Sigmoid colon (tissue), 7 donors: ENCODE measurements around the gene RPTOR. TPM values are rescaled to one million over a fixed set of nuclear protein-coding genes. Genes with fewer than 3 reads are reported as not detected.

Source experiments
- DNase-seq: peaks from one replicate; pipeline ENCODE4 v3.0.0-alpha.2; 2019
- H3K27ac ChIP-seq, 4 donors: fragments of 200-600 bp; sonication (generic); one replicate each; pipeline ENCODE4 v1.5.1; 2016 to 2019; ENCODE audit warnings: mild to moderate bottlenecking in 1 of 4
- H3K27me3 ChIP-seq, 3 donors: fragments of 200-600 bp; sonication (generic); one replicate each; pipeline ENCODE4 v1.5.1; 2019; ENCODE audit warnings: mild to moderate bottlenecking in 1 of 3
- H3K36me3 ChIP-seq, 4 donors: fragments of 200-600 bp; sonication (generic); one replicate each; pipeline ENCODE4 v1.5.1; 2016 to 2019
- H3K4me1 ChIP-seq, 4 donors: fragments of 200-600 bp; sonication (generic); one replicate each; pipeline ENCODE4 v1.5.1; 2017 to 2019
- H3K4me3 ChIP-seq, 4 donors: fragments of 200-600 bp; sonication (generic); one replicate each; pipeline ENCODE4 v1.5.1; 2017 to 2019; ENCODE audit warnings: mild to moderate bottlenecking in 2 of 4, moderate library complexity in 1 of 4
- H3K9me3 ChIP-seq, 4 donors: fragments of 200-600 bp in 3 of 4; sonication (generic) in 3 of 4; one replicate each; pipeline versions ENCODE4 v1.5.1 to v1.6.1; 2013 to 2019
- EP300 ChIP-seq, 4 donors: sonication (generic); formaldehyde crosslinking; IDR thresholded peaks; one replicate each; pipeline ENCODE4 v1.6.1; 2017; ENCODE audit warnings: antibody characterized with exemption in 4 of 4
- POLR2A ChIP-seq, 2 donors: fragments of 450-650 bp; IDR thresholded peaks; one replicate each; pipeline ENCODE4 v1.6.1; 2016; ENCODE audit warnings: antibody characterized with exemption in 2 of 2, mild to moderate bottlenecking in 2 of 2, moderate library complexity in 2 of 2
- POLR2AphosphoS5 ChIP-seq, 4 donors: sonication (generic); formaldehyde crosslinking; IDR thresholded peaks; one replicate each; pipeline ENCODE4 v1.6.1; 2017; ENCODE audit warnings: antibody characterized with exemption in 4 of 4
- WGBS, 2 donors: extraction: QIAGEN DNeasy Blood & Tissue Kit; methylation state at CpG; one replicate each; pipeline ENCODE4 v1.1.7; 2013; 5-methylcytosine and 5-hydroxymethylcytosine counted together
- intact Hi-C: fragments of 100-400 bp; cut with DNase I; formaldehyde crosslinking; loops from one replicate; pipeline ENCODE4 v1.15.1; 2023
- polyA plus RNA-seq, 3 donors: library from polyadenylated mRNA; stranded (reverse); fragments of 200-250 nt; gene quantifications; one replicate each; pipeline ENCODE4 v1.2.3, GENCODE V29; 2013
- total RNA-seq, 4 donors: library from RNA; depleted of rRNA; stranded (reverse); fragments of >200 nt; gene quantifications; one replicate each; pipeline ENCODE4 v1.1.0, GENCODE V29; 2016
- TF ChIP-seq, protein P1 (sequence below), 4 experiments: fragments of 450-650 bp in 3 of 4; fragments of 200-600 bp in 1 of 4; IDR thresholded peaks; one replicate each; pipeline ENCODE4 v1.5.1; 2016 to 2019; ENCODE audit warnings: antibody characterized with exemption in 4 of 4, mild to moderate bottlenecking in 3 of 4, moderate library complexity in 2 of 4
- donor health status: healthy with polysubstance abuse.
- donor health status: Bipolar disorder and iron deficiency.
- donor health status: healthy.

Gene RPTOR
- total and polyA plus RNA-seq, 7 donors = 3.7 to 68.7 (median 22.9) TPM

DNA sequence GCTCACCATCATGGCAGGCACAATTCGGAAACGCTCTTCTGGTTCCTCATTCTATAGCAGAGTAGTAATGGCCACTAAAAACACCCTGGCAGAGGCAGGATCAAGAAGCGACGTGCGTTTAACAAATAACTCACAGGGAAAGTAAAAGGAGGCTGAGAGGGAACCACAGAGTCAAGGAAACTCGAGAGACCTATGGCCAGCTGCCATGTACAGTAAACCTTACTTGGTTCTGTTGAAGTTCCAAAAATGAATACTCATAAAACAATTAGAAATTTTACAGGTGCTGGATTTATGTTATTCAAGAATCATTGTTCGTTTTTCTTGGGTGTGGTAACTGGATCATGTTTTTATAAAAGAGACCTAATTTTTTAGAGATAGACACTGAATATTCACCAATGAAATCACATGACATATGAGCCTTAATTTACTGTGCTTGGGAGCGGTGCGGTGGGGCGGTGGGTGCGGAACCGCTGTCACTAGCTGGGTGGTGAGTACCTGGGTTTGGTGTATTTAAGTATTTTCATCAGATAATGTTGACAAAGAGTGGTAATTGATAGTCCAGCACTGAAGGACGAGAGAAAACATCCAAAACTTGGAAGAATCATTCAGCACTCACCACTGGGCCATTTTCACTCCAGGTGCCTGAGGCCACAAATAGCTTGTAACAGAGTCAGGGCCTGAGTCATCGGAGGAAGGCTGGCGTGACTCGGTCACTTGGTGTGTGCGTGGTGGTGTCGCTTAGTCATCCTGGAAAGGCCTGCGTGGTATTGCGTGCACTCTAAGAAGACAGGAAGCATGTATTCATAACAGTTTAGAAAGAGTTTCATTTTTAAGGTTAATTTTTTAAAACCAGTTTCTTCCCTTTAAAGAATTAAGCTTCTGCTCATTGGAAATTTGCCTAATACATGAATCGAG lies 311.6 kb downstream of the RPTOR start:
- Histone ChIP-seq H3K4me1 (peaks cover 0 to 48% (median 37%) of the 10 kb centered on the region in 4 donors), H3K27ac (peak overlapping the region; percentile 22 to 76 (median 63)), H3K9me3 (no peaks in the 10 kb centered on the region), H3K27me3 (no peaks in the 10 kb centered on the region), H3K4me3 (no peak overlapping the region), H3K36me3 (no peaks in the 10 kb centered on the region)
- WGBS, 2 donors = 58 to 71% methylated on average over 21 of the region's 21 CpGs
- intact Hi-C loops = loop anchor here (5.0 kb wide), 2 partner anchors 69 to 84 kb away; no protein-coding TSS in a partner anchor
- DNase-seq = peak; percentile 90
- TF ChIP-seq POLR2A (IDR thresholded peaks at IDR 0.05) = no peak
- TF ChIP-seq POLR2AphosphoS5 (IDR thresholded peaks at IDR 0.05) = peak in 2 of 4 donors; percentile 43 to 84
- TF ChIP-seq EP300 (IDR thresholded peaks at IDR 0.05) = peak in 1 of 4 donors; percentile 79
- TF ChIP-seq, protein P1, sequence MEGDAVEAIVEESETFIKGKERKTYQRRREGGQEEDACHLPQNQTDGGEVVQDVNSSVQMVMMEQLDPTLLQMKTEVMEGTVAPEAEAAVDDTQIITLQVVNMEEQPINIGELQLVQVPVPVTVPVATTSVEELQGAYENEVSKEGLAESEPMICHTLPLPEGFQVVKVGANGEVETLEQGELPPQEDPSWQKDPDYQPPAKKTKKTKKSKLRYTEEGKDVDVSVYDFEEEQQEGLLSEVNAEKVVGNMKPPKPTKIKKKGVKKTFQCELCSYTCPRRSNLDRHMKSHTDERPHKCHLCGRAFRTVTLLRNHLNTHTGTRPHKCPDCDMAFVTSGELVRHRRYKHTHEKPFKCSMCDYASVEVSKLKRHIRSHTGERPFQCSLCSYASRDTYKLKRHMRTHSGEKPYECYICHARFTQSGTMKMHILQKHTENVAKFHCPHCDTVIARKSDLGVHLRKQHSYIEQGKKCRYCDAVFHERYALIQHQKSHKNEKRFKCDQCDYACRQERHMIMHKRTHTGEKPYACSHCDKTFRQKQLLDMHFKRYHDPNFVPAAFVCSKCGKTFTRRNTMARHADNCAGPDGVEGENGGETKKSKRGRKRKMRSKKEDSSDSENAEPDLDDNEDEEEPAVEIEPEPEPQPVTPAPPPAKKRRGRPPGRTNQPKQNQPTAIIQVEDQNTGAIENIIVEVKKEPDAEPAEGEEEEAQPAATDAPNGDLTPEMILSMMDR (IDR thresholded peaks at IDR 0.05) = no peak

DNA sequence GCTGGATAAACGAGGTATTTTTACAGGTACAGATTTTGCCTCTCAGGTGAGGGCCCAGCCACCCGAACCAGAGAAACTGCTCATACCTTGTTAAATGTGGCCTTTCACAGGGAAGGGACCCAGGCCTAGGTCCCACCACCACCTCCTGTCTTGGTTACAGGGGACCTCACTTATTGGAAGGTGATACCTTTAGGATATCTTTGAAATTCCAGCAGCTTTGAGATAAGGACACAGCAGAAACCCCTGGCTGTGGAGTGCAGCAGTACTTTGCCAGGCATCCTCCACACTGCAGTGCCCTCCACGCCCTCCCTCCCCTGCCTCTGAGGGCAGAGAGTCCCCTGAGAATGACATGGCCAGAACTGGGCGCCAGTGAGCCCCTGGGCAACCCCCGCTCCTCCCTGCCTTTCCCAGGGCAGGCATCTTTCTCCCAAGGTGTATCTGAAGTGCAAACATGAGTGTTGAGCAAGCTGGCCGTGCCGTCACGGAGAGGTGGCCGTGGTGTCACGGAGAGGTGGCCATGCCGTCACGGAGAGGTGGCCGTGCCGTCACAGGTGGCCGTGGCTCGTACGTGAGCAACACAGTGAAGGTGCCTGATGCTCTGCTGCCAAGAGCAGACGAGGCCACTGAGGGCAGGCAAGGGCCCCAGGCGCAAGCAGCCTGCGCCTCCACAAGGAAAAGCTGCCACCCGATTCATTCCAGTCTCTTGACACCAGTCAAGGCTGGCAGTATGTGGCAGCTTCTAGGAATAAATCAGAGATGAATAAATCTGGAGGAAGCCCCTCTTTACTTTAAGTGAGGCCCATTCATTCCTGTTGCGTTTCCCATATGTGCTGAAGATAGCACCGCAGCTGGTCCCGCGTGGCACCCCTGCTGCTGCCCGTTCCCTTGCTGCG lies 312.5 kb downstream of the RPTOR start:
- Histone ChIP-seq H3K27ac (peak overlapping the region; percentile 22 to 76 (median 63)), H3K9me3 (no peaks in the 10 kb centered on the region), H3K4me3 (no peak overlapping the region), H3K36me3 (no peaks in the 10 kb centered on the region), H3K27me3 (no peaks in the 10 kb centered on the region), H3K4me1 (peaks cover 0 to 57% (median 46%) of the 10 kb centered on the region in 4 donors)
- peak; percentile 58 for DNase-seq
- no peak for TF ChIP-seq EP300 (IDR thresholded peaks at IDR 0.05)
- TF ChIP-seq, protein P1 (IDR thresholded peaks at IDR 0.05) = no peak
- no peak for TF ChIP-seq POLR2AphosphoS5 (IDR thresholded peaks at IDR 0.05)
- TF ChIP-seq POLR2A (IDR thresholded peaks at IDR 0.05) = no peak
- intact Hi-C loops = loop anchor here (5.0 kb wide), 2 partner anchors 70 to 85 kb away; no protein-coding TSS in a partner anchor
- 93 to 96% methylated on average over 27 of the region's 27 CpGs for WGBS, 2 donors

DNA sequence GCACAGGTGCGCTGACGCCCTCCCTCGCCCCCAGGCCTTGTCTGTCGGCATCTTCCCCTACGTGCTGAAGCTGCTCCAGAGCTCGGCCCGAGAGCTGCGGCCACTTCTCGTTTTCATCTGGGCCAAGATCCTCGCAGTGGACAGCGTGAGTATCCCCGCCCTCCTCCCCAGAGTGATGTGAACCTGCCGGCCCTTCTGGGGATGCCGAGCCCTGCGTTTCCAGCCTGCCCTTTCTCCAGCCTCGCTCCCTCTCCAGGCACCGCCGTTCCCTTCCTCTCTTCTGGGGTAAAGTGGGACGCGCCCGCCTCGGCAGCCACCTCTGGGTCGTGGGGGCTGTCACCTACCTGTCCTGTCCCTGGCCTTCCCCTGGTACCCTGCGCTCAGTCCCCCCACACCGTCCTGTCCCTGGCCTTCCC lies 313.1 kb downstream of the RPTOR start:
- Histone ChIP-seq H3K4me1 (peaks cover 0 to 59% (median 47%) of the 10 kb centered on the region in 4 donors), H3K9me3 (no peaks in the 10 kb centered on the region), H3K36me3 (no peaks in the 10 kb centered on the region), H3K27ac (peak overlapping the region in 2 of 4 donors; percentile 72 to 76), H3K27me3 (no peaks in the 10 kb centered on the region), H3K4me3 (no peak overlapping the region)
- TF ChIP-seq POLR2AphosphoS5 (IDR thresholded peaks at IDR 0.05) = no peak
- TF ChIP-seq, protein P1 (IDR thresholded peaks at IDR 0.05) = no peak
- no peak for TF ChIP-seq EP300 (IDR thresholded peaks at IDR 0.05)
- no peak for TF ChIP-seq POLR2A (IDR thresholded peaks at IDR 0.05)
- intact Hi-C loops = loop anchor here (2.0 to 5.0 kb wide), 3 partner anchors 25 to 85 kb away; no protein-coding TSS in a partner anchor
- DNase-seq = peak; percentile 60
- WGBS, 2 donors = 95 to 96% methylated on average over 25 of the region's 25 CpGs

DNA sequence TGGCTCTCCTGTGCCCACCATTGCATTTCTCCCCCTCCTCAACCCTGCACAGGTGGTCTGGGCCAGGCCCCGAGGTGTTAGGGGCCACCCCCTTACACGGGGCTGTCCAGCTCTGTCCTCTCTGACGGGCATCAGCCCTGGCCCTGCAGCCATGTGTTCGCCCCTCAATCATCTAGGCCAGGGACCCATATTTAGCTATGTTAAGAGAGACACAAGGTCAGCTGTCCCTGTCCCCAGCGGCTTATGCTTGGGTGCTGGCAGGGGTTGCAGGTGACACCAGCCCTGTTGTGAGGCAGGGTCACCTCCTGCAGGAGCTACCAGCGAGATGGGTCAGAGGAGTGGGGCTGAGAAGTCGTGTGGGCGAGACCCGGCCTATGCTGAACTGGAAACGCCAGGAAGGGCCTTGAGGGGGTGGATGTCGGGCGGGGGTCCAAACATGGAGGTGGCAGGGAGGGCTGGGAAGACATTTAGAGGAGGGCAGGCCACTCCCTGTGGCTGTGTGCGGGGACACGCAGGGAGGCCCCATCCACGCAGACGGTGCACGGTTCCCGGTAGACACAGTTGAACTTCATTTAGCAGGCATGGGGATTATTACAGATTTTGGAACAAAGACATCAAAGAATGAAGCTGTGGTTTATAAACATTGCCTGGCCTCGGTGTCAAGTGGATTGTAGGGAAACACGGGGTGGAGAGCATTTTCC lies 313.8 kb downstream of the RPTOR start:
- peak; percentile 61 for DNase-seq
- H3K27ac ChIP-seq = peak overlapping the region; percentile 0 to 72 (median 60)

More for the DNA sequence above, 313.8 kb downstream of the RPTOR start:
- Histone ChIP-seq H3K4me1 (peaks cover 0 to 59% (median 47%) of the 10 kb centered on the region in 4 donors), H3K4me3 (no peak overlapping the region), H3K27me3 (no peaks in the 10 kb centered on the region), H3K9me3 (no peaks in the 10 kb centered on the region), H3K36me3 (no peaks in the 10 kb centered on the region)
- WGBS, 2 donors = 89 to 90% methylated on average over 20 of the region's 20 CpGs
- TF ChIP-seq POLR2A (IDR thresholded peaks at IDR 0.05) = no peak
- no peak for TF ChIP-seq POLR2AphosphoS5 (IDR thresholded peaks at IDR 0.05)
- no peak for TF ChIP-seq EP300 (IDR thresholded peaks at IDR 0.05)
- TF ChIP-seq, protein P1 (IDR thresholded peaks at IDR 0.05) = no peak
- intact Hi-C loops = loop anchor here (2.0 to 5.0 kb wide), 3 partner anchors 26 to 86 kb away; no protein-coding TSS in a partner anchor
